ENCODE results near the gene MGAT4C. TPM values are rescaled to one million over a fixed set of nuclear protein-coding genes. Genes with fewer than 3 reads are reported as not detected.

Gene MGAT4C
- total RNA-seq, 1 donor from 2014 or later = 1.2 TPM

DNA sequence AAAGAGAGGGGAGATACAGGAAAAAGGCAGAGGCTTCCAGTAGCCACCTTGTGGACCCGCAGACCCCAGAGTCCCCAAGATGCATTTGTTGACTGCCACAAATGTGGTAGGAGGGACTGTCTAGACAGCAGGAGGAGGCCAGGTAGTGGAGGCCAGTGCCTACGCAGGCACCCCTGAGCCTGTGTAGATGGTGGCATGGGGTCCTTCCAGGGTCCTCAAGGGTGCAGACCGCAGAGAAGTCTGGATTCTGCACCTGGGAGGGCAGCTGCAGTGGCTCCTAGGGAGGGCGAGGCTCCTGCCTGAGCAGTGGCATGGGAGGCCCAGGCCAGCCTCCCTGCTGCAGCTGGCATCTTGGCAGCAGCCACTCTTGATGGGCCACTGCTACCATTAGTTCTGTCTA, 262.4 kb downstream of the MGAT4C start:
- no peaks in the 10 kb centered on the region for H3K4me1 ChIP-seq (ENCODE audit: insufficient read depth, low read length)
- peaks cover 2% of the 10 kb centered on the region for H3K4me1 Mint-ChIP-seq (ENCODE audit: low read depth, unreplicated experiment)
- DNase-seq (ENCODE audit: low read depth) (no peak), FAIRE-seq (no peak)
- no peak overlapping the region for H3K27ac ChIP-seq (ENCODE audit: low read depth, low read length)
- H3K27me3 Mint-ChIP-seq (ENCODE audit: low read depth, unreplicated experiment) = no peaks in the 10 kb centered on the region
- H4K20me1 ChIP-seq (ENCODE audit: insufficient read depth, low read length) = no peaks in the 10 kb centered on the region
- H3K36me3 ChIP-seq (ENCODE audit: insufficient read depth, low read length) = no peaks in the 10 kb centered on the region
- H3K79me2 ChIP-seq (ENCODE audit: insufficient read depth, low read length) = no peaks in the 10 kb centered on the region
- no peak overlapping the region for H3K4me3 Mint-ChIP-seq (ENCODE audit: unreplicated experiment)
- H3K9me3 ChIP-seq (ENCODE audit: insufficient read depth, low read depth, low read length) = peaks cover 25% of the 10 kb centered on the region
- no peak for TF ChIP-seq EZH2 (IDR thresholded peaks at IDR 0.05; ENCODE audit: insufficient read depth, low read length)
- TF ChIP-seq, protein P1, sequence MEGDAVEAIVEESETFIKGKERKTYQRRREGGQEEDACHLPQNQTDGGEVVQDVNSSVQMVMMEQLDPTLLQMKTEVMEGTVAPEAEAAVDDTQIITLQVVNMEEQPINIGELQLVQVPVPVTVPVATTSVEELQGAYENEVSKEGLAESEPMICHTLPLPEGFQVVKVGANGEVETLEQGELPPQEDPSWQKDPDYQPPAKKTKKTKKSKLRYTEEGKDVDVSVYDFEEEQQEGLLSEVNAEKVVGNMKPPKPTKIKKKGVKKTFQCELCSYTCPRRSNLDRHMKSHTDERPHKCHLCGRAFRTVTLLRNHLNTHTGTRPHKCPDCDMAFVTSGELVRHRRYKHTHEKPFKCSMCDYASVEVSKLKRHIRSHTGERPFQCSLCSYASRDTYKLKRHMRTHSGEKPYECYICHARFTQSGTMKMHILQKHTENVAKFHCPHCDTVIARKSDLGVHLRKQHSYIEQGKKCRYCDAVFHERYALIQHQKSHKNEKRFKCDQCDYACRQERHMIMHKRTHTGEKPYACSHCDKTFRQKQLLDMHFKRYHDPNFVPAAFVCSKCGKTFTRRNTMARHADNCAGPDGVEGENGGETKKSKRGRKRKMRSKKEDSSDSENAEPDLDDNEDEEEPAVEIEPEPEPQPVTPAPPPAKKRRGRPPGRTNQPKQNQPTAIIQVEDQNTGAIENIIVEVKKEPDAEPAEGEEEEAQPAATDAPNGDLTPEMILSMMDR (IDR thresholded peaks at IDR 0.05; ENCODE audit: insufficient read depth, low read depth, low read length) = no peak
- no peak overlapping the region for H3K9ac ChIP-seq (ENCODE audit: low read length)
- no peak overlapping the region for H3K4me3 ChIP-seq (ENCODE audit: insufficient read depth, low read depth, low read length)
- H2AFZ ChIP-seq (ENCODE audit: low read depth, low read length) = no peak overlapping the region
- H3K27me3 ChIP-seq (ENCODE audit: insufficient read depth, low read length) = no peaks in the 10 kb centered on the region
- H3K27ac Mint-ChIP-seq (ENCODE audit: unreplicated experiment) = no peak overlapping the region
- H3K9me3 Mint-ChIP-seq (ENCODE audit: unreplicated experiment) = peaks cover 14% of the 10 kb centered on the region
- H3K4me2 ChIP-seq (ENCODE audit: low read length) = no peak overlapping the region
- H3K36me3 Mint-ChIP-seq (ENCODE audit: low read depth, unreplicated experiment) = peaks cover 8% of the 10 kb centered on the region

DNA sequence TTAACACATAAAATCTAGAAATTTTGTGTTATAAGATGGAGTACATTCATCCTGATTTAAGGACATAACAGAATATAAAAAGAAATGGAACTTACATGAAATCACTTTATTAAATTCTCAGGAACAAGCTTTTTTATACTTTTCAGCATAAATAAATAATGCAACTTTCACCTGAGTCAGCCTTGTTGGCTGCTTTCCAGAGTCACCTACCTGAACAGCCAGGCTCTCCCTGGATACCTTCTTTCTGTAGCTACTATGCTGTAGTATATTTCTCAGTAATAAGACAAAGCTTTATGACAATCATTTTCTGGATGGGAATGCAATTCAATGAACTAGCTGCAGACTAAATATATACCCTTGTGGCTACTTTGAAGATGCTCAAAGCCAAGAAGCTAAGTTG, 270.2 kb downstream of the MGAT4C start:
- H3K27me3 Mint-ChIP-seq (ENCODE audit: low read depth, unreplicated experiment) = no peaks in the 10 kb centered on the region
- peaks cover 2% of the 10 kb centered on the region for H3K36me3 Mint-ChIP-seq (ENCODE audit: low read depth, unreplicated experiment)
- H3K27ac Mint-ChIP-seq (ENCODE audit: unreplicated experiment) = no peak overlapping the region
- H3K36me3 ChIP-seq (ENCODE audit: insufficient read depth, low read length) = no peaks in the 10 kb centered on the region
- no peaks in the 10 kb centered on the region for H3K4me1 Mint-ChIP-seq (ENCODE audit: low read depth, unreplicated experiment)
- TF ChIP-seq EZH2 (IDR thresholded peaks at IDR 0.05; ENCODE audit: insufficient read depth, low read length) = no peak
- H3K4me2 ChIP-seq (ENCODE audit: low read length) = no peak overlapping the region
- peaks cover 4% of the 10 kb centered on the region for H3K9me3 ChIP-seq (ENCODE audit: insufficient read depth, low read depth, low read length)
- peaks cover 2% of the 10 kb centered on the region for H3K9me3 Mint-ChIP-seq (ENCODE audit: unreplicated experiment)
- H3K27ac ChIP-seq (ENCODE audit: low read depth, low read length) = no peak overlapping the region
- no peaks in the 10 kb centered on the region for H3K27me3 ChIP-seq (ENCODE audit: insufficient read depth, low read length)
- no peak for DNase-seq (ENCODE audit: low read depth)
- no peak overlapping the region for H2AFZ ChIP-seq (ENCODE audit: low read depth, low read length)
- no peak for FAIRE-seq
- H3K9ac ChIP-seq (ENCODE audit: low read length) = no peak overlapping the region
- H4K20me1 ChIP-seq (ENCODE audit: insufficient read depth, low read length) = no peaks in the 10 kb centered on the region
- H3K4me3 Mint-ChIP-seq (ENCODE audit: unreplicated experiment) = no peak overlapping the region
- no peak overlapping the region for H3K4me3 ChIP-seq (ENCODE audit: insufficient read depth, low read depth, low read length)
- no peaks in the 10 kb centered on the region for H3K4me1 ChIP-seq (ENCODE audit: insufficient read depth, low read length)
- no peaks in the 10 kb centered on the region for H3K79me2 ChIP-seq (ENCODE audit: insufficient read depth, low read length)

DNA sequence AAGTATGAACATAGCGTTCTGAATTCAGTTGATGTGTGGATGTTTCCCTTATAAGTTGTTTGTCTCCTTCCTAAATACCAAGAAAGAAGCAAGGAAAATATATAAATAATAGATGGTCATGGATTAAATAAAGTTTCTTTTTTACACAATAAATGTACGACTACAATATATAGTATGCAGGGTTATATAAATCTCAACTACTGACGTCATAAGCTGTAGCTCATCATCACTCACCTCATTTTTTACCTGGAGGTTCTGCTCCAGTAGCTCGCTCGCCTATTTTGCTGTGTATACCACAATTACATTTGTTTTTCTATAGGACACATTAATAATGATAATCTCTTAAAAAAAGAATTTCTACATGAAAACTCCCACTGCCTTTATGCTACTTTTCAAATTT, 272.6 kb downstream of the MGAT4C start:
- Mint-ChIP-seq H3K27ac (ENCODE audit: unreplicated experiment) (no peak overlapping the region), H3K27me3 (ENCODE audit: low read depth, unreplicated experiment) (no peaks in the 10 kb centered on the region), H3K9me3 (ENCODE audit: unreplicated experiment) (no peaks in the 10 kb centered on the region), H3K4me3 (ENCODE audit: unreplicated experiment) (no peak overlapping the region), H3K4me1 (ENCODE audit: low read depth, unreplicated experiment) (no peaks in the 10 kb centered on the region), H3K36me3 (ENCODE audit: low read depth, unreplicated experiment) (no peaks in the 10 kb centered on the region)
- Histone ChIP-seq H3K27me3 (ENCODE audit: insufficient read depth, low read length) (no peaks in the 10 kb centered on the region), H2AFZ (ENCODE audit: low read depth, low read length) (no peak overlapping the region), H3K9me3 (ENCODE audit: insufficient read depth, low read depth, low read length) (no peaks in the 10 kb centered on the region), H3K4me2 (ENCODE audit: low read length) (no peak overlapping the region), H3K79me2 (ENCODE audit: insufficient read depth, low read length) (no peaks in the 10 kb centered on the region), H3K9ac (ENCODE audit: low read length) (no peak overlapping the region), H3K27ac (ENCODE audit: low read depth, low read length) (no peak overlapping the region), H3K4me3 (ENCODE audit: insufficient read depth, low read depth, low read length) (no peak overlapping the region), H3K36me3 (ENCODE audit: insufficient read depth, low read length) (no peaks in the 10 kb centered on the region), H3K4me1 (ENCODE audit: insufficient read depth, low read length) (no peaks in the 10 kb centered on the region), H4K20me1 (ENCODE audit: insufficient read depth, low read length) (no peaks in the 10 kb centered on the region)
- FAIRE-seq (no peak), DNase-seq (ENCODE audit: low read depth) (no peak)
- TF ChIP-seq, protein P1 (IDR thresholded peaks at IDR 0.05; ENCODE audit: insufficient read depth, low read depth, low read length) = no peak
- TF ChIP-seq EZH2 (IDR thresholded peaks at IDR 0.05; ENCODE audit: insufficient read depth, low read length) = no peak

Data from astrocyte (in vitro differentiated cells and primary cell).